GM21737 (cell line): Measurements from ENCODE around the gene CCL11.

ENCODE experiments used
- ATAC-seq: cut with Tn5 transposase; IDR thresholded peaks from one replicate; pipeline ENCODE4 v1.9.1; 2021; ENCODE audit warnings: mild to moderate bottlenecking, moderate library complexity; ENCODE audit not compliant: unreplicated experiment

CCL11 gene

DNA sequence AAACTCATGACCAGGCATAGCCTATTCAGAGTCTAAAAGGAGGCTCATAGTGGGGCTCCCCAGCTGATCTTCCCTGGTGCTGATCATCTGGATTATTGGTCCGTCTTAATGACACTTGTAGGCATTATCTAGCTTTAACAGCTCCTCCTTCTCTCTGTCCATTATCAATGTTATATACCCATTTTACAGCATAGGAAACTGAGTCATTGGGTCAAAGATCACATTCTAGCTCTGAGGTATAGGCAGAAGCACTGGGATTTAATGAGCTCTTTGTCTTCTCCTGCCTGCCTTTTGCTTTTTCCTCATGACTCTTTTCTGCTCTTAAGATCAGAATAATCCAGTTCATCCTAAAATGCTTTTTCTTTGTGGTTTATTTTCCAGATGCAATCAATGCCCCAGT, 29.7 kb upstream of the CCL11 start:
- ATAC-seq = no peak

DNA sequence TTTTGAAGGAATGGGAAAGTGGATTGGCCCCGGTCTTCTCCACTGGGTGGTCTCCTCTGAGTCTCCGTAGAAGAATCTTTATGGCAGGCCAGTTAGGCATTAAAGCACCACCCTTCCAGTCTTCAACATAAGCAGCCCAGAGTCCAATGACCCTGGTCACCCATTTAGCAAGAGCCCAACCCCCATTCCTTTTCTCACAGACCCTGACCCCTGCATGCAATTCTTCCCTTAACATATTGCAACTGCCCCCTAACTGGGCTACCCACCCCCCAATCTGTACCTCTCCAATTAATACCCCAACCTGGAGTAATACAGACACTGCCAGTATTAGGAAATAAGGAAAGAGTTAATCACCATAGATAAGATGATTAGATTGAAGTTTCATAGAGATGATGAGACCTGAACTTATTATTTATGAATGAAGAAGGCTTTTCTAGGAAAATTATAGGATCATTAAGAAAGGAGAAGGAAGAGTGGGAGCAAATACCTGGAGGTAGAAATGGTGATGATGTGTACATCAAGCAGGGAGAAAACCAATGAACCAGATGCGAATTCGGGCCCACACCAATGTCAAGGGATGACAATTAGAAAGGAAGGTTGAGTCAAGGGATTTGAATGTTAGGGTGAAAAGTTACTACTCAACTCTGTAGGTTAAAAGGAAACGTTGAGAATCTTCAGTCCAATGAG, 28.1 kb upstream of the CCL11 start:
- ATAC-seq = no peak

DNA sequence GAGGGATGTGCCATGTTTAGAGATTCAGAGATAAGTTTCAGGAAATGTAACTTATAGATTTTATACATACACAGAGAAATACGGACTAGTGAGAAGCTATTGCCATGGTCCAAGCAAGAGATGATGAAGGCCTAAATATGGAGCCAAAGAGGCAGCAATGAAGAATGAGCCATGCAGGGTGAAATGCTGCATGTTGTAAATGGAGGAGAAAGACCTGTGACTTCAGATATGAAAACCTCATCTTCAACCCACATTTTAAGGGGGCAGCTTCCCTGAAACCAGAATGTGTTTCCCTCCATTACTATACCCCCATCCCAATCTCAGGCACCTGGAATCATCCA, 27.6 kb upstream of the CCL11 start:
- no peak for ATAC-seq

DNA sequence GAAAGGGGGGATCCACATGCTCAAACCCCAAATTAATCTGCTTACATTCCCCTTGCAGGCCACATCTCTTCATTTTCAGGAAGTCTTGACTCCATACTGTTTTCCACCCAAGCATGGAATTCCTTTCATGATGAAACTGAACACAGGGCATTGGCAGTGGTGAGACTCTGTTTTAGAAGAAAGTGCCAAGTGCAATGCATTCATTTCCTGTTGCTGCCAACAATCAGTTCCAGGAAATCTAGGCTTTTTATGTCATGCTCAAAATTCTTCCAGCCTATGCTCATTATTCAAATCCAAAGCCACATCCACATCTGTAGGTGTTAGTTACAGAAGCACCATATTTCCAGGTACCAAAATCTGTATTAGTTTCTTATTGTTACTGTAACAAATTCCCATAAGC, 26.4 kb upstream of the CCL11 start:
- ATAC-seq = no peak

DNA sequence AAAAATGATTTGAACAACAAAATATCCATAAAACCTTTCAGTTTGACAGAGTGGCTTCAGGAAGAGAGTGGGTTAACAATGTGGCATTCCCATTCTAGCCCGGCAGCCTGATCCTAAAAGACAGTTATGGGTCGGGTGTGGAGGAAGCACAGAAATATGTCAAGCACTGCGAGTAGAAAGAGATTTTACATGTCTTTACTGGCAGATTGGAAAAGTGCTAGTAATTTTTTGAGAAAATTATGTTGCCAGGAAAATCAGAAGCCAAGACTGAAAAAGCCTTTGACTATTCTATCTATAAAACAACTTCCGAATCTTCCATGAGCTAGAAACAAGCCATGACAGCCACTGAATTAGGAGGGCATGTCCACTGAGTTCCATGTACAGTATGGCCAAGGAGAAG, 24.7 kb upstream of the CCL11 start:
- no peak for ATAC-seq

DNA sequence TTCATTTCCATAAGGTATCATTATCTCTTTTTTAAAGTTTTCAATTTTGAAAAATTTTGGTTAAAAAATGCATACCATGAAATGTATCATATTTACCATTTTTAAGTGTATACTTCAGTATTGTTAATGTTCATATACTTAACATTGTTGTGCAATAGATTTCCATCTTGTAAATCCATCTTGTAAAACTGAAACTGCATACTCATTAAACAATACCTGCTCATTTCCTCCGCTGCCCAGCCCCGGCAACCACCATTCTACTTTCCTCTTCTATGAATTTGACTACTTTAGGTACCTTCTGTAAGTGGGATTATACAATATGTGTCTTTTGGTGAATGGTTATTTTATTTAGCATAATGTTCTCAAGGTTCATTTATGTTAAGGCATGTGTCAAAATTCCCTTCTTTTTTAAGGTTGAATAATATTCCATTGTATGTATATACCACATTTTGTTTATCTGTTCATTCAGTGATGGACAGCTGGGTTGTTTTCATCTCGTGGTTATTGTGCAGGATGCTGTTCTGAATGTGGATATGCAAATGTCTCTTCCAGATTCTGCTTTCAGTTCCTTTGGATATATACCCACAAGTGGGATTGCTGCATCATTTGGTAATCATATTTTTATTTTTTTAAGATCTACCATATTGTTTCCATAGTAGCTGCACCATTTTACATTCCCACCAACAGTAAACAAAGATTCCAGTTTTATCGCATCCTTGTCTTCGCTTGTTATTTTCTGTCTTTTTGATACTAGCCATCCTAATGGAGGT, 23.8 kb upstream of the CCL11 start:
- ATAC-seq = no peak

DNA sequence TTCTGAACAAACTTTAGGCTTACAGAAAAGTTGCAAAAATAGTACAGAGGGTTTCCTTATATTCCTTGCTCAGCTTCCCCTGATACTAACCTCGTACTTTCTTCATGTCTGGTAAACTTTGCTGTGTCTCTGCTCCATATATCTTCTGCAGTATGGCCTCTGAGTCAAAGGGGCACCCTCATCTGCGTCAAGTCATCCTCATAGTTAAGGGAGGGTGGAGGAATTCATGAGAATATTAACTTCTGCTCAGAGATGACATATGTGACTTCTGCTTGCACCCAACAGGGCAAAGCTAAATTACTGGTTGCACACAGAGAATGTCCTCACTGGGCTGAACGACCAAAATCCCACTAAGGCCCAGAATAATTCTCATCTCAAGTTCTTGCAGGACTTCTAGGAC, 19.8 kb upstream of the CCL11 start:
- ATAC-seq = no peak

DNA sequence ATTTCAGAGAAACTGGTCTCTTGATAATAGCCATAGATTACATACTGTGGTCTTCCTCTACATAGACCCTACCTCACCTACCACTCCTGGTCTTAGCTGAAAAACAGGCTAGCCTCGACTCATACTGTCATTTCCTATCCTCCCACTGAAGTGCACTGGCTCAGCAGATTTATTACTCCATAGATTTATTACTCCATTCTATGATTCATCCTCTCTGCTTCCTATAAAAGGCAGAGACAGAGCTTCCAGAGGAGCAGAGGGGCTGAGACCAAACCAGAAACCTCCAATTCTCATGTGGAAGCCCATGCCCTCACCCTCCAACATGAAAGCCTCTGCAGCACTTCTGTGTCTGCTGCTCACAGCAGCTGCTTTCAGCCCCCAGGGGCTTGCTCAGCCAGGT, 15.6 kb upstream of the CCL11 start, which contains the start of gene CCL7:
Gene CCL7, plus strand, starts transcription at position 253 of the 400 bp plus-strand sequence. Its CDS starts 70 bp downstream, at position 323.
- ATAC-seq = no peak

DNA sequence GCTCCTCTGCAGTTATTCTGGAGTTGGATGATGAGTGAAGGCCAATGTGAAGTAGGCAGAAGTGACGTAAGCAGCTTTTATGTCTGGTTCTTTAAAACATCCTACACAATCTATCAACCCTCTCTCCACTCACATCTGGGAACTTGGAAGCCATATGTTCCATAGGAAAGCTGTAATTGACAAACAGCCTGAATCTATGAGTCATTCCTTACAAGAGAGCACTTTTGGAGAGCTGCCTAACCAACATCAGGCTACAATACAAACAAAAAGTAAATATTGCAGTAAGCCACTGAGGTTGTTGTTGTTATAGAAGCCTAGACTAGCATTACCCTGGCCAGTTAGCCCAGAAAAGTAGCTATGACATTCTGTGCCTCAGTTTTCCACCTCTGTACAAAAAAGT, 9.7 kb upstream of the CCL11 start:
- ATAC-seq = no peak

DNA sequence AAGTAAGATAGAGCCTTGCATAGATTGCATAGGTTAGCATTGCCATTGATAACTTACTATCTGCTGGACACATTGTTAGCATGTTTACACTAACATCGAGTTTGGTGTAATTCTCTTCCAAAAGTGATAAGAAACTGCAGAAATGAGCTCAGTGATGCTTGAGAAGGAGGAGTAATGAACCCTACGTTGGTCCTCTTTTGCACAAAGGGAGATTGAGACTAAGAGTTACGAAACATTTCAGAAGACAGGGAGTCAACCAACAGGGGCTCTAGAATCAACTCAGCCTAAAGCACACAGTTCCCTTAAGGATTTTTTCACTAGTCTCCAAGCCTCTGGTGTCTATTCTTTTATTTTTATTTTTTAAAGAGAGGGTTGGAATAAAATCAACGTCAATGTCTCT, 8.7 kb upstream of the CCL11 start:
- ATAC-seq = no peak

DNA sequence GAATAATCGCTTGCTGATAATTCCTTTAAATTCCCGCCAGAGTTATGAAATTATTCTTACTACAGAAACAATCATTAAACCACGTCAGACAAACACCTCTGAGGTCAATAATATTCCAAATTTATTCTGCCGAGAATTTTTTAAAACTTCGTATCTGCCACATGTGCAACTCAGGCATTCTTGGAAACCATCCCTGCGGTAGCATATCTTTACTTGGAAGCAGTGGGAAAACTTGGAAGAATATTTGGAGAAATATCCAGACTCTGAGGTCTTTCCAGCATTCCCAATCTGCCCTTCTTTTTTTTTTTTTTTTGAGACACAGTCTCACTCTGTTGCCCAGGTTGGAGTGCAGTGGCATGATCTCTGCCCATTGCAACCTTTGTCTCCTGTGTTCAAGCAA, 2.0 kb upstream of the CCL11 start:
- ATAC-seq = no peak

DNA sequence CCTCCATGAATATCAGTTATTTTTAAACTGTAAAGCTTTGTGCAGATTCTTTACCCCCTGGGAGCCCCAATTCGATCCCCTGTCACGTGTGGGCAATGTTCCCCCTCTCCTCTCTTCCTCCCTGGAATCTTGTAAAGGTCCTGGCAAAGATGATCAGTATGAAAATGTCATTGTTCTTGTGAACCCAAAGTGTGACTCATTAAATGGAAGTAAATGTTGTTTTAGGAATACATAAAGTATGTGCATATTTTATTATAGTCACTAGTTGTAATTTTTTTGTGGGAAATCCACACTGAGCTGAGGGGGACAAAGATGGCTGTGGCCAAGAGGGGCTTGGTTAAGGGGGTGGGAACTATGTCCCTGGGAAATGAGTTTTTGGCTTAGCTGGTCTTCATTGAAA, 2.3 kb downstream of the CCL11 start:
- ATAC-seq = no peak

DNA sequence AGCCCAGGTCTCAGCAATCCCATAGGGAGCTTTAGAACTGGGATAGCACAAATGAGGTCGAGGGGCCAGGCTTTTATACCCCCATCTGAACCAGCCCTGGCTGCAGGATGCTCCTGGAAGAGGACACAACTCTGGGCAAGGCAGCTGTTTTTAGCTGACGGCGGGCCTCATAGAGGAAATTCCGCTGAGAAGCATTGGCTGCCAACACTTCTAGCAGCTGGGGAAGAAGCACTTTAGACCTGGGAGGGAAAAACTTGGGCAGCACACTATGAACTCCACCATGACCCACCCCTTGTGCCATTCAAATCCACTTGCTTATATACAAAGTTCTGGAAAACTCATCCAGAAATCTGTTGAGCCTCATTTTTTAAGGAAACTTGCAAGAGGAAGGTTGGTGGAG, 5.0 kb downstream of the CCL11 start:
- no peak for ATAC-seq

DNA sequence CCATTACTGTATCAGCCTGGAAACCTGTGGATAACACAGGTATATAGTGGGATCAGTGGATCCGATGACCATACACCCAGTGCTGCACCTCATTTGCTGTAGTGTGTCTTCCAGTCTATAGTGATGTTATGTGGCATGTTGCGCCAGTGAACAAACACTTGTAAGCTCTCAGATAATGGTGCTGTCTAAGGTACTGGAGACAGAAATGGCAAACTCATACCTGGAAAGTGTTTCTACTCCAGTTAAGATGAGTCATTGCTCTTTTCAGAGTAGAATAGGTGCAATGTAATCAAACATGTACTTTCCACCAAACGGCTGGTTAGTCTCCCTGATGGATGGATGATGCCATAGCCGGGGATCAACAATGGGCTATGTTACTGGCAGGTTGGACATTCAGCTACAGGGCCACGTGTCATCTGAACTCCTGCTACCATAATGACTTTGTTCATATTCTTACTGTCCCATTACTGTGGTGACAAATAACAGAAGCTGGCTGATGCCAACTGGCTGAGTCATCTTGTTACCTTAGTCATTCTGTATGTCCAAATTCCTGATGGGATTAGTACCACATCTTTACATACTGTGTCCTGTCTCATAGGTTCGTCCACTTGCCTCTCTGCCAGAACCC, 6.3 kb downstream of the CCL11 start:
- ATAC-seq = no peak

DNA sequence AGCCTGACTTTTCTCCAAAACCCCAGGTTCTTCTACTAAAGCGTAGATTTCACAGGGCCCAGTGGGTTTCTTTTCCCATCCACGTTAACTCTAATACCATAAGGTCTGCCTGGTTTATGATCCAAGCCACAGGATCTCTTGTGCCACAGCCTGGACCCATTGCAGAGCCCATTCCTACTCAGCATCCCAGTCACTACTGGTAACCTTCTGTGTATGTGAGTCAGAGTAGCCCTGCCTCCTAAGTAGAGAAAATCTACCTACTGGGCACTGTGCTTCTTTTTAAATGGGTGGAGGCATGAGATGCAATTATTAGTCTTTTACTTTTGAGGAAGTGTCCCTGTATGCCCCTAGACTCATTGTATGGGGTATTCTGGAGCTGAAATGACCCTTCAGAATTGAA, 13.5 kb downstream of the CCL11 start:
- no peak for ATAC-seq

DNA sequence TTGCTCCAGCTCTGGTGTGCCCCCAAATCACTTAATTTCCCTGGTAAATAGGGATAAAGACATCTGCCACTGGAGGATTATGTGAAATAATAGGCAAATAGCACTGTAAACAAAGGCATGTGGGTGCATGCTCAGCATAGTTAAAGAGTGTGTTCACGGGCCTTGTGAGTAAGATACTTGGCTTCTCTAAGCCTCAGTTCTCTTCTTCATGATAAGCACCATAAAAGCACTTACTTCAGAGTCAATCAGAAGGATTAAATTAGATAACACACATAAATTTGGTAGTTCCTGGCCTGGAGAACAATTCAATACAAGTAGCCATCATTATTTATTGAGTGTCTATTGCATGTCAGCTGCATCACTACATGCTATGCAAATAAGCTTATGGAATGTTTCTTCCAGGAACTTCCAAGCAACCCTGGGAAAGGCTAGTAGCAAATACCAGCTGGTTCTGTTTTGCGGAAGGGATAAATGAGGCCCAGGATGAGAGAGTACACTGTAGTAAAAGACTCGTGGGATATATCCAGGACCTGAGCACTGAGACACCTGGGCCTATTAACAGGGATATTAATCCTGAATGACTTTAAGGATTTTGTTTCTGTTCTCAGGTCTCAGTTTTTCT, 14.5 kb downstream of the CCL11 start:
- ATAC-seq = no peak

DNA sequence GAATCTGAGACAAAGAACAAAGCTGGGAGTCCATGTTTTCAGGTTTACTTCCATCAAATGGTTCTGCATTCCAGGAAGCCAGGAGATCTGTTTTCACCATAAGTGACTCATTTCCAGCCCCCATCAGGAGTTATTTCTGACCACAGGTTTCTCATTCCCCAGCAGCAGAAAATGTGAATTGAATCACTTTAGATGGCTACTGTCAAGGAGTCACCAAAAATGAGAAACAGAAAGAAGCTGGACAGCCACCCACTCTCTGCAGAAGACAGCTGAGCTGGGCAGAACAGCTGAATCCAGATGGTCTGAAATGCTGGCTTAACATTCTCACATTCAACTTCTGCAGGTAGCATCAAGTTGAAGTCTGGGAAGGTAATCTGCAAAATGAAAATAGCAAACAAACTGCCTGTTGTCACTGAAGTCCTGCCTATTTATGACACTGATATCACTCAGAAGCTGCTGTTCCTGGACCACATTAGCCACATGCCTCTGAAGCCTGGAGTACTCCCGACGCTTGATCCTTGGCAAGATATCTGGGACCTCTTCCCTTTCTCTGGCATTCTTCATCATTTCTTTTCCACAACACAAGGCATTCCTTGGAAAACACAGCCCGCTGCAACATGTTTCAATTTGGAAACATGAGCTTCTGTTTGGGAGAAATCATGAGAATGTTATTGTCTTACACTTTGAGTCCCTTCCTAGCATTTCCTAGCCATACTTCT, 15.3 kb downstream of the CCL11 start:
- no peak for ATAC-seq

DNA sequence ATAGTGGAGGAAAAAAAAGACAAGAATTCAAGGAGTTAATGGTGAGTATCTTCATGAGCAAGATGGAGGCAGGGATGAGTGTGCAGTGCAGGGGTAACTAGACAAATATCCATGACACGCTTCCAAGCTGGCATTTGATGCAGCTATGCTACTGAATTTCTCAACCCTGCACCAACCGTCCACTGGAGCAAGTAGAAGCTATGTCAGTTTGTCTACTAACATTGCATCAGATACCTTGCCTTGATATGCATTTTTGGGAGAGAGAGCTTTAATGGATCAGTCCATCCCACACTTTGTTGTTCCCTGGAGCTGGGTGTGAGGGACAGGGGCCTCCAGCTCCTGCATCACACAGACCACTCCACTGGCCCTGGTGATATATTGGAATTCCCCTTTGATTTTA, 16.4 kb downstream of the CCL11 start:
- ATAC-seq = no peak

DNA sequence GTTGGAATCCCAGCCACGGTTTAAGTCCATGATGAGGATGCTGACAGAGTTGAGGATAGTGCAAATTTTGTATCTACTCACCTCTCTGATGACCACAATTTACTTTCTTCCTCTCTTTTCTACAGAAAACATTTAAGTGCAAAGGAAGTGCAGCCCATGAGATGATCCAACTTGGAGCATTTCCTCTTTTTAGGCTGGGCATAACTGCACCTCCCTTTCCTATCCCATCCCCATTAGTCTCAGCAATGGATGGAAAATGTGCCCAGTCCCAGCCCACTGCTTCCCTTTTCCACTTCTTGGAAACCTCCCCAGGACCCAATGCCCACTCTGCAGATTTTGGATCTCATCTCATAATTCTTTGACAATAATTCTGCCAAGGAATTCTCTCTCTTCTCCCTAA, 17.1 kb downstream of the CCL11 start:
- ATAC-seq = no peak

DNA sequence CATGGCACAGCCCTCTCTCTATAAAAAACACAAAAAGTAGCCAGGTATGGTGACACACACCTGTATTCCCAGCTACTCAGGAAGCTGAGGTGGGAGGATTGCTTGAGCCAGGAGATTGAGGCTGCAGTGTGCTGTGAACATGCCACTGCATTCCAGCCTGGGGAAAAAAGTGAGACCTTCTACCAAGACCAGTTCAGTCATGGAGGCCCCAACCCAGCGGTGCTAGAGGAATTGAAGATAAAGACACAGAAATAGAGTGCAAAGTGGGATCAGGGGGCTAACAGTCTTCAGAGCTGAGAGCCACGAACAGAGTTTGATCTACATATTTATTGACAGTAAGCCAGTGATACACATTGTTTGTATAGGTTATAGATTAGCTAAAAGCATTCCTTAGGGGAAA, 18.1 kb downstream of the CCL11 start:
- no peak for ATAC-seq

DNA sequence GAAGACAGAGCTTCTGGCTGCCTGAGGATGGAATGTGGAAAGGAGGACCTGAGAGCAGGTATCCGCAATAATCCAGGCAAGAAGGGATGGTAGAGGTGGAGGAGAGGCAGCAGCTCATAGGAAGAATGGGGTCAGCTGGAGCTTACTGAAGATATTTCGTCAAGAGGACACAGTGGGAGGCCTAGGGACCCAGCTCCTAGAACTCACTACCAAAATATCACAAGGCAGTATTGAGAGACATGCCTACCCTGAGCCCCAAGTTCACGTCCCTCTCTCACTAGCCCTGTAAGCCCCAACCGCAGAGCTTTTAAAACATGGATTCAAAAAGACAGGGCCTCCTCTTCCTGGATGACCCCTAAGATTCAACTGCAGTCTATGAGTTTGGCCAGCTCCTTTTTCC, 19.5 kb downstream of the CCL11 start:
- no peak for ATAC-seq
